Suprapubic skin (tissue), 3 donors: ENCODE measurements around the gene CAMTA1.

ENCODE experiments used
- CTCF ChIP-seq, 2 donors: fragments of 200-600 bp in 1 of 2; fragments of 450-650 bp in 1 of 2; sonication (generic) in 1 of 2; IDR thresholded peaks; one replicate each; pipeline ENCODE4 v1.5.1; 2016 to 2019; ENCODE audit warnings: antibody characterized with exemption in 2 of 2, mild to moderate bottlenecking in 1 of 2, moderate library complexity in 1 of 2
- POLR2A ChIP-seq, 2 donors: fragments of 450-650 bp; IDR thresholded peaks; one replicate each; pipeline ENCODE4 v1.6.1; 2017; ENCODE audit warnings: antibody characterized with exemption in 2 of 2, mild to moderate bottlenecking in 2 of 2, moderate library complexity in 2 of 2

DNA sequence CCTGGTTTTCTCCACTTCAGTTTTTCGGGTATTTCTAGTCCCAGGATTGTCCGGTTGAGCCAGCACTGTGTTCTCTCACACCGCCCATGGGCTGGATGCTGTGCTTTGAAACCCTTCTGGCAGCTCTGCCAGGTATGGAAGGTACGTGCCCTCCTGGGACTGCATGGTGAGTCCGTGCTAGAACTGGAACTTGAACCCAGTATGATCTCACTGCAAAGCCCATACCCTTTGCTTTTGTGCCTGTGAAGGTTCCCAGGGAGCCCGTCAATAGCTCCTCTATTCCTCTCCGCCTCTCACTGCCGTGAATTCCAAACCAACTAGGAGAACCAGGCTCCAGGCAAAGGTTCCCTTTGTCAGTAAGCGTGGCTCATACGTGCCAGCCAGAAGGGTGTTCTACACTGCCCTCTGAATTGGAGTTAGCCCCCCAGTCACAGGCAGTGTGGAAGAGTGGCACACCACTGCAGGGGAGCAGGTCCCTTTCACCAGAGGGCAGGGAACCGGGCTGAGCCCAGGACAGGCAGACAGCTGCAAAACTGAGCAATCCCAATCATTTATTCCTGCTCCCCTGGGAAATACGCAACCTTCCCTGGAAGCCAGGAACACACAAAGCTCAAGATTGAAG is 310.2 kb downstream of the CAMTA1 start:
- no peak for TF ChIP-seq CTCF (IDR thresholded peaks at IDR 0.05)
- TF ChIP-seq POLR2A (IDR thresholded peaks at IDR 0.05), result no peak
